CD4-positive, alpha-beta T cell (primary cell): ENCODE measurements around the gene PCDHGB3. TPM values are rescaled to one million over a fixed set of nuclear protein-coding genes. Genes with fewer than 3 reads are reported as not detected.
"Not testable (repeated sequence)": the region's sequence is repeated elsewhere in the genome, so short reads cannot be mapped to it uniquely, and the experiment has no call there.

Source experiments
- ATAC-seq: fragments of 200-7000 bp; cut with Tn5 transposase; one replicate; pipeline ENCODE4 v1.10.0; 2022; ENCODE audit warnings: mild to moderate bottlenecking; ENCODE audit not compliant: poor library complexity
- CTCF ChIA-PET: fragments of 350-600 bp; sonication (Branson Sonifier 250); formaldehyde crosslinking; loops from one replicate; lab custom pipeline; 2021; ENCODE audit warnings: antibody characterized with exemption, inconsistent platforms; lab: Charles Lee
- POLR2A ChIA-PET: fragments of 350-600 bp; sonication (Branson Sonifier 250); formaldehyde crosslinking; loops from one replicate; lab custom pipeline; 2021; ENCODE audit warnings: antibody characterized with exemption, inconsistent platforms; lab: Charles Lee
- DNase-seq, 14 experiments: peaks; one replicate each; pipeline ENCODE4 v3.0.0-alpha.2; 2013 to 2020; ENCODE audit warnings: mixed read lengths in 2 of 14
- H3K27ac ChIP-seq, 2 donors: one replicate each; pipeline versions ENCODE4 v1.5.1 to v1.7.0; 2013; ENCODE audit warnings: low read length in 2 of 2, low read depth in 1 of 2, mild to moderate bottlenecking in 1 of 2
- H3K27me3 ChIP-seq, 2 experiments: 1 replicate in 1 of 2; 2 replicates in 1 of 2; pipeline versions ENCODE4 v1.6.1 to v1.7.0; 2013; ENCODE audit warnings: low read length in 2 of 2, control low read depth in 1 of 2, mild to moderate bottlenecking in 1 of 2, moderate library complexity in 1 of 2; ENCODE audit not compliant: insufficient read depth in 2 of 2, control insufficient read depth in 1 of 2
- H3K36me3 ChIP-seq: one replicate; pipeline ENCODE4 v1.6.1; 2013; ENCODE audit warnings: low read length, control low read depth; ENCODE audit not compliant: insufficient read depth
- H3K4me1 ChIP-seq: one replicate; pipeline ENCODE4 v1.6.1; 2013; ENCODE audit warnings: low read length, control low read depth; ENCODE audit not compliant: insufficient read depth
- H3K4me3 ChIP-seq: one replicate; pipeline ENCODE4 v1.5.1; 2013; ENCODE audit warnings: mild to moderate bottlenecking, low read length, moderate library complexity
- H3K9me3 ChIP-seq, 2 experiments: 1 replicate in 1 of 2; 2 replicates in 1 of 2; pipeline versions ENCODE4 v1.6.1 to v1.7.0; 2013; ENCODE audit warnings: low read length in 2 of 2, mild to moderate bottlenecking in 2 of 2, control low read depth in 1 of 2, moderate library complexity in 1 of 2; ENCODE audit not compliant: control insufficient read depth in 1 of 2, insufficient read depth in 1 of 2
- H3K27ac Mint-ChIP-seq: one replicate; pipeline ENCODE4 v1.8.0; 2020; ENCODE audit warnings: mixed read lengths
- H3K27me3 Mint-ChIP-seq: one replicate; pipeline ENCODE4 v1.8.0; 2021; ENCODE audit warnings: mixed read lengths
- H3K36me3 Mint-ChIP-seq: one replicate; pipeline ENCODE4 v1.8.0; 2021; ENCODE audit warnings: low read depth, mixed read lengths
- H3K4me1 Mint-ChIP-seq: one replicate; pipeline ENCODE4 v1.8.0; 2021; ENCODE audit warnings: low read depth, mixed read lengths
- H3K4me3 Mint-ChIP-seq: one replicate; pipeline ENCODE4 v1.8.0; 2020; ENCODE audit warnings: mild to moderate bottlenecking, mixed read lengths
- H3K9me3 Mint-ChIP-seq: one replicate; pipeline ENCODE4 v1.8.0; 2020; ENCODE audit warnings: mixed read lengths
- CTCF ChIP-seq: fragments of 200-600 bp; IDR thresholded peaks from one replicate; pipeline ENCODE4 v1.8.0; 2022; ENCODE audit warnings: antibody characterized with exemption, mild to moderate bottlenecking
- intact Hi-C, 2 experiments: fragments of 100-400 bp; cut with DNase I in 1 of 2; cut with micrococcal nuclease in 1 of 2; formaldehyde crosslinking; loops; one replicate each; pipeline versions ENCODE4 v1.15.1 to v1.9.0; 2023 to 2025; cut with DNase I, micrococcal nuclease
- total RNA-seq, 174 experiments: library from RNA in 2 of 174; stranded (reverse) in 2 of 174; gene quantifications; one replicate each; pipeline ENCODE4 v1.2.3 and lab custom pipeline; 2021 to 2026

The PCDHGB3 gene
- total RNA-seq, 2 experiments from 2014 or later, result 0.11 to 0.28 TPM

- H3K4me1 Mint-ChIP-seq, result no peaks in the 10 kb centered on the region
- H3K36me3 Mint-ChIP-seq, result peaks cover 56% of the 10 kb centered on the region
- peaks cover 45 to 66% of the 10 kb centered on the region in 2 experiments for H3K27me3 ChIP-seq
- H3K27ac ChIP-seq, result no peak within 1 kb of the TSS
- no peak for TF ChIP-seq CTCF
- no peak for ATAC-seq
- H3K4me3 ChIP-seq, result no peak within 1 kb of the TSS
- CTCF ChIA-PET, result interaction anchor here (1.0 to 1.5 kb wide), 4 partner anchors 8 to 219 kb away, joined by 3 to 4 read pairs (median 4); partner anchors contain the start of genes PCDHGA1, PCDHGB1 and TAF7
- no peaks in the 10 kb centered on the region for H3K36me3 ChIP-seq
- peak in 2 of 14 experiments; percentile 6 to 21 for DNase-seq
- intact Hi-C loops, result no loop called here
- H3K4me1 ChIP-seq, result no peaks in the 10 kb centered on the region
- POLR2A ChIA-PET, result interaction anchor here (1.9 kb wide), 1 partner anchor 18 kb away, joined by 7 read pairs; the partner anchor contains the start of gene TAF7
- no peak within 1 kb of the TSS for H3K27ac Mint-ChIP-seq
- H3K9me3 Mint-ChIP-seq, result peaks cover 32% of the 10 kb centered on the region
- peaks cover 94% of the 10 kb centered on the region for H3K27me3 Mint-ChIP-seq
- H3K4me3 Mint-ChIP-seq, result no peak within 1 kb of the TSS
- H3K9me3 ChIP-seq, result peaks cover 34 to 54% of the 10 kb centered on the region in 2 experiments
These were observed 31.3 kb upstream of the PCDHGB3 start, which contains the start of gene PCDHGA2 for GRCh38 chr5:141338538-141339306. Gene PCDHGA2 (plus strand): TSS chr5:141338760.

GRCh38 chr5:141340781-141341354 lies 29.2 kb upstream of the PCDHGB3 start:
- Histone ChIP-seq H3K9me3 (peaks cover 47 to 64% of the 10 kb centered on the region in 2 experiments), H3K27me3 (peaks cover 55 to 62% of the 10 kb centered on the region in 2 experiments)
- H3K36me3 ChIP-seq, H3K27ac Mint-ChIP-seq, ATAC-seq, POLR2A ChIA-PET, DNase-seq, H3K27ac ChIP-seq, intact Hi-C loops, H3K4me1 ChIP-seq, H3K4me1 Mint-ChIP-seq, H3K4me3 ChIP-seq, H3K4me3 Mint-ChIP-seq, CTCF ChIA-PET: not testable (repeated sequence)
- peaks cover 88% of the 10 kb centered on the region for H3K27me3 Mint-ChIP-seq
- peaks cover 54% of the 10 kb centered on the region for H3K36me3 Mint-ChIP-seq
- H3K9me3 Mint-ChIP-seq, result peaks cover 28% of the 10 kb centered on the region

GRCh38 chr5:141342773-141343172 lies 27.3 kb upstream of the PCDHGB3 start:
- Histone ChIP-seq H3K27ac (no peak overlapping the region), H3K27me3 (peaks cover 58 to 62% of the 10 kb centered on the region in 2 experiments), H3K9me3 (peaks cover 46 to 58% of the 10 kb centered on the region in 2 experiments), H3K4me1 (no peaks in the 10 kb centered on the region), H3K4me3 (no peak overlapping the region), H3K36me3 (no peaks in the 10 kb centered on the region)
- Mint-ChIP-seq H3K36me3 (peaks cover 45% of the 10 kb centered on the region), H3K4me3 (no peak overlapping the region), H3K4me1 (no peaks in the 10 kb centered on the region), H3K27me3 (peaks cover 87% of the 10 kb centered on the region), H3K9me3 (peaks cover 18% of the 10 kb centered on the region), H3K27ac (no peak overlapping the region)
- TF ChIP-seq CTCF, result no peak
- POLR2A ChIA-PET, result no interaction called here
- intact Hi-C loops, result no loop called here
- CTCF ChIA-PET, result interaction anchor here (1.0 to 1.7 kb wide), 2 partner anchors 23 to 215 kb away, joined by 3 to 6 read pairs; partner anchors contain the start of gene TAF7
- ATAC-seq (no peak), DNase-seq (no peak)
